ENCODE results near the gene RXYLT1. TPM values are rescaled to one million over a fixed set of nuclear protein-coding genes. Genes with fewer than 3 reads are reported as not detected.
A peak's percentile ranks its signal among the peaks of the same experiment; 100 is the strongest.

Gene RXYLT1
- total and polyA plus RNA-seq, 2 donors (not counting 1 experiment from before 2014, with no cell fraction given), result 13.2 to 19.6 TPM

- Histone ChIP-seq H2AFZ (ENCODE audit: low read length) (no peak overlapping the region), H4K20me1 (ENCODE audit: control insufficient read depth, extremely low read depth, insufficient read depth, low read length) (no peaks in the 10 kb centered on the region), H3K9me3 (ENCODE audit: control insufficient read depth, insufficient read depth, low read depth, low read length) (no peaks in the 10 kb centered on the region), H3K36me3 (ENCODE audit: control insufficient read depth, insufficient read depth, low read length) (no peaks in the 10 kb centered on the region), H3K4me1 (ENCODE audit: control insufficient read depth, extremely low read depth, insufficient read depth, low read length) (no peaks in the 10 kb centered on the region), H3K27me3 (ENCODE audit: control insufficient read depth, insufficient read depth, low read length) (no peaks in the 10 kb centered on the region), H3K27ac (ENCODE audit: insufficient read depth, low read length) (no peak overlapping the region), H3K4me2 (ENCODE audit: extremely low read depth, insufficient read depth, low read length) (no peak overlapping the region), H3K9ac (ENCODE audit: insufficient read depth, low read length) (no peak overlapping the region), H3K4me3 (replicated peaks in 1 of 4; ENCODE audit: control extremely low read depth in 1 of 4, insufficient read depth in 1 of 4, low read depth in 3 of 4, low read length in 4 of 4) (no peak overlapping the region), H3K79me2 (ENCODE audit: control insufficient read depth, insufficient read depth, low read length) (no peaks in the 10 kb centered on the region)
- DNase-seq (ENCODE audit: low read depth in 2 of 2), result no peak
- TF ChIP-seq, protein P1, sequence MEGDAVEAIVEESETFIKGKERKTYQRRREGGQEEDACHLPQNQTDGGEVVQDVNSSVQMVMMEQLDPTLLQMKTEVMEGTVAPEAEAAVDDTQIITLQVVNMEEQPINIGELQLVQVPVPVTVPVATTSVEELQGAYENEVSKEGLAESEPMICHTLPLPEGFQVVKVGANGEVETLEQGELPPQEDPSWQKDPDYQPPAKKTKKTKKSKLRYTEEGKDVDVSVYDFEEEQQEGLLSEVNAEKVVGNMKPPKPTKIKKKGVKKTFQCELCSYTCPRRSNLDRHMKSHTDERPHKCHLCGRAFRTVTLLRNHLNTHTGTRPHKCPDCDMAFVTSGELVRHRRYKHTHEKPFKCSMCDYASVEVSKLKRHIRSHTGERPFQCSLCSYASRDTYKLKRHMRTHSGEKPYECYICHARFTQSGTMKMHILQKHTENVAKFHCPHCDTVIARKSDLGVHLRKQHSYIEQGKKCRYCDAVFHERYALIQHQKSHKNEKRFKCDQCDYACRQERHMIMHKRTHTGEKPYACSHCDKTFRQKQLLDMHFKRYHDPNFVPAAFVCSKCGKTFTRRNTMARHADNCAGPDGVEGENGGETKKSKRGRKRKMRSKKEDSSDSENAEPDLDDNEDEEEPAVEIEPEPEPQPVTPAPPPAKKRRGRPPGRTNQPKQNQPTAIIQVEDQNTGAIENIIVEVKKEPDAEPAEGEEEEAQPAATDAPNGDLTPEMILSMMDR (conservative IDR thresholded peaks at IDR 0.05 in 1 of 2, IDR thresholded peaks at IDR 0.05 in 1 of 2; ENCODE audit: low read depth in 1 of 2, low read length in 2 of 2), result no peak
- no peak for TF ChIP-seq EZH2 (IDR thresholded peaks at IDR 0.05; ENCODE audit: low read length, missing control alignments)
Measured at GRCh38 chr12:63816031-63816430, 36.3 kb downstream of the RXYLT1 start.

DNA sequence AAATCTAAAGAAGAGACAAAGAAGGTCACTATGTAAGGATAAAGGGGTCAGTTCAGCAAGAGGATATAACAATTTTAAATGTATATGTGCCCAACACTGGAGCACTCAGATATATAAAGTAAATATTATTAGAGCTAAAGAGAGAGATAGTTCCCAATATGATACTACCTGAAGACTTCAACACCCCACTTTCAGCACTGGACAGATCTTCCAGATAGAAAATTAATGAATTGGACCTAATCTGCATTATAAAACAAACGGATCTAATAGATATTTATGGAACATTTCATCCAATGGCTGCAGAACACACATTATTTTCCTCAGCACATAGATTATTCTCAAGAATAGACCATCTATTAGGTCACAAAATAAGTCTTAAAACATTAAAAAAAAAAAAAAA, 40.7 kb downstream of the RXYLT1 start:
- no peaks in the 10 kb centered on the region for H3K36me3 ChIP-seq (ENCODE audit: control insufficient read depth, insufficient read depth, low read length)
- H3K4me2 ChIP-seq (ENCODE audit: extremely low read depth, insufficient read depth, low read length), result no peak overlapping the region
- DNase-seq (ENCODE audit: low read depth in 2 of 2), result no peak
- H3K4me3 ChIP-seq (replicated peaks in 1 of 4; ENCODE audit: control extremely low read depth in 1 of 4, insufficient read depth in 1 of 4, low read depth in 3 of 4, low read length in 4 of 4), result no peak overlapping the region
- TF ChIP-seq, protein P1 (conservative IDR thresholded peaks at IDR 0.05 in 1 of 2, IDR thresholded peaks at IDR 0.05 in 1 of 2; ENCODE audit: low read depth in 1 of 2, low read length in 2 of 2), result no peak
- TF ChIP-seq EZH2 (IDR thresholded peaks at IDR 0.05; ENCODE audit: low read length, missing control alignments), result no peak
- H3K79me2 ChIP-seq (ENCODE audit: control insufficient read depth, insufficient read depth, low read length), result no peaks in the 10 kb centered on the region
- peaks cover 2% of the 10 kb centered on the region for H3K4me1 ChIP-seq (ENCODE audit: control insufficient read depth, extremely low read depth, insufficient read depth, low read length)
- H3K27ac ChIP-seq (ENCODE audit: insufficient read depth, low read length), result no peak overlapping the region
- H4K20me1 ChIP-seq (ENCODE audit: control insufficient read depth, extremely low read depth, insufficient read depth, low read length), result no peaks in the 10 kb centered on the region
- no peak overlapping the region for H3K9ac ChIP-seq (ENCODE audit: insufficient read depth, low read length)
- no peaks in the 10 kb centered on the region for H3K9me3 ChIP-seq (ENCODE audit: control insufficient read depth, insufficient read depth, low read depth, low read length)
- no peaks in the 10 kb centered on the region for H3K27me3 ChIP-seq (ENCODE audit: control insufficient read depth, insufficient read depth, low read length)
- no peak overlapping the region for H2AFZ ChIP-seq (ENCODE audit: low read length)

DNA sequence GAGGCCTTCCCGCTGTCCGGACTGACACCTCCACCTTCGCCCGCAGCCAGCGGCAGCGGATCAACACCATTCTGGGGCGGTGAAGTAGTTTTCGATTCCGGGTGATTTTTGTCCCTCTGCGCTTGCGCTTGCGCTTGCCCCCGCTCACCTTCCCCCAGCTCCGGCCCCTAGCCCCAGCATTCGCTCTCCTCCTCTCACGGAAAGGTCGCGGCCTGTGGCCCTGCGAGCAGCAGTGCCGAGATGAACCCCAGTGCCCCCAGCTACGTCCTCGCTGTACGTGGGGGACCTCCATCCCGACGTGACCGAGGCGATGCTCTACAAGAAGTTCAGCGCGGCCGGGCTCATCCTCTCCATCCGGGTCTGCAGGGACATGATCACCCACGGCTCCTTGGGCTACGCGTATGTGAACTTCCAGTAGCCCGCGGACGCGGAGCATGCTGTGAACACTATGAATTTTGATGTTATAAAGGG, 42.1 kb downstream of the RXYLT1 start:
- Histone ChIP-seq H2AFZ (ENCODE audit: low read length) (peak overlapping the region; percentile 99), H3K4me3 (replicated peaks in 1 of 4; ENCODE audit: control extremely low read depth in 1 of 4, insufficient read depth in 1 of 4, low read depth in 3 of 4, low read length in 4 of 4) (peak overlapping the region; percentile 46 to 60 (median 50)), H3K9ac (ENCODE audit: insufficient read depth, low read length) (peak overlapping the region; percentile 57), H3K4me2 (ENCODE audit: extremely low read depth, insufficient read depth, low read length) (peak overlapping the region; percentile 49), H3K27ac (ENCODE audit: insufficient read depth, low read length) (peak overlapping the region; percentile 73), H4K20me1 (ENCODE audit: control insufficient read depth, extremely low read depth, insufficient read depth, low read length) (no peaks in the 10 kb centered on the region), H3K36me3 (ENCODE audit: control insufficient read depth, insufficient read depth, low read length) (no peaks in the 10 kb centered on the region), H3K79me2 (ENCODE audit: control insufficient read depth, insufficient read depth, low read length) (no peaks in the 10 kb centered on the region), H3K4me1 (ENCODE audit: control insufficient read depth, extremely low read depth, insufficient read depth, low read length) (peaks cover 2% of the 10 kb centered on the region), H3K9me3 (ENCODE audit: control insufficient read depth, insufficient read depth, low read depth, low read length) (no peaks in the 10 kb centered on the region), H3K27me3 (ENCODE audit: control insufficient read depth, insufficient read depth, low read length) (no peaks in the 10 kb centered on the region)
- DNase-seq (ENCODE audit: low read depth in 2 of 2), result peak; percentile 23 to 49
- no peak for TF ChIP-seq EZH2 (IDR thresholded peaks at IDR 0.05; ENCODE audit: low read length, missing control alignments)
- TF ChIP-seq, protein P1 (conservative IDR thresholded peaks at IDR 0.05 in 1 of 2, IDR thresholded peaks at IDR 0.05 in 1 of 2; ENCODE audit: low read depth in 1 of 2, low read length in 2 of 2), result no peak

Data from fibroblast of lung (primary cell).